H1 (cell line): Measurements from ENCODE around the gene VWA7. TPM values are rescaled to one million over a fixed set of nuclear protein-coding genes. Genes with fewer than 3 reads are reported as not detected.

Experiments used
- EP300 ChIP-seq, 2 experiments: IDR thresholded peaks; 1 replicate in 1 of 2; 2 replicates in 1 of 2; pipeline ENCODE4 v1.6.1; 2011 to 2012; ENCODE audit warnings: low read depth in 2 of 2, low read length in 2 of 2, mild to moderate bottlenecking in 2 of 2, borderline replicate concordance in 1 of 2, inconsistent platforms in 1 of 2, moderate library complexity in 1 of 2
- KDM1A ChIP-seq: fragments of 200-600, 300-600 bp; sonication (generic); IDR thresholded peaks from 2 replicates; pipeline ENCODE4 v1.7.1; 2016; ENCODE audit warnings: mild to moderate bottlenecking, low read length, borderline replicate concordance
- MAFK ChIP-seq: IDR thresholded peaks from 2 replicates; pipeline ENCODE4 v1.6.1; 2012; ENCODE audit warnings: low read depth, mild to moderate bottlenecking, improper control_type of control experiment, low read length
- POLR2AphosphoS5 ChIP-seq: IDR thresholded peaks from 2 replicates; pipeline ENCODE4 v1.6.1; 2011; ENCODE audit warnings: low read depth, low read length
- RFX5 ChIP-seq: IDR thresholded peaks from 2 replicates; pipeline ENCODE4 v1.6.1; 2011; ENCODE audit warnings: low read depth, low read length, improper control_type of control experiment, borderline replicate concordance
- SAP30 ChIP-seq: fragments of 300-600 bp; sonication (generic); IDR thresholded peaks from 2 replicates; pipeline ENCODE4 v1.7.1; 2012; ENCODE audit warnings: low read length, moderate library complexity, mild to moderate bottlenecking, inconsistent platforms; ENCODE audit not compliant: insufficient read depth, insufficient replicate concordance
- TAF7 ChIP-seq: optimal IDR thresholded peaks from 2 replicates; pipeline ENCODE3; 2011; ENCODE audit warnings: low read depth, mild to moderate bottlenecking, inconsistent platforms, low read length, moderate library complexity, borderline replicate concordance
- polyA plus RNA-seq, 7 experiments: library from polyadenylated mRNA; depleted of rRNA in 3 of 7; stranded (reverse) in 5 of 7; unstranded in 2 of 7; fragments of >200 nt in 5 of 7; fragments of 200-250 nt in 2 of 7; gene quantifications; 1 replicate in 5 of 7; 2 replicates in 1 of 7; 4 replicates in 1 of 7; pipeline versions ENCODE4 v1.2.1 to v1.2.3, GENCODE V29; 2011 to 2013; ENCODE audit warnings: missing spikeins in 2 of 7, mixed read lengths in 2 of 7
- total RNA-seq: library from RNA; stranded (reverse); fragmentation: NEBNext Ultra II Directional; extraction: Animal tissue kit (Norgen Biotek cat#: 25700); gene quantifications from 2 replicates; pipeline ENCODE4 v1.2.1, GENCODE V29; 2021
- TF ChIP-seq, protein P1 (sequence below): IDR thresholded peaks from 2 replicates; pipeline ENCODE4 v1.6.1; 2011; ENCODE audit warnings: low read length, improper control_type of control experiment
- TF ChIP-seq, protein P2 (sequence below): fragments of 300-600 bp; sonication (generic); IDR thresholded peaks from 2 replicates; pipeline ENCODE4 v1.7.1; 2012; ENCODE audit warnings: low read length, moderate library complexity, mild to moderate bottlenecking, inconsistent platforms; ENCODE audit not compliant: insufficient replicate concordance

Gene VWA7
- total and polyA plus RNA-seq, 2 of the 8 experiments (the other 6 are each of a cell fraction or from before 2014, with no cell fraction given): 0.82 to 2.1 TPM

- no peak for TF ChIP-seq KDM1A
- no peak for TF ChIP-seq MAFK
- TF ChIP-seq POLR2AphosphoS5: no peak
- TF ChIP-seq RFX5: no peak
- no peak for TF ChIP-seq EP300 (IDR thresholded peaks at IDR 0.05; ENCODE audit: borderline replicate concordance in 1 of 2, low read depth in 2 of 2, low read length in 2 of 2)
- TF ChIP-seq, protein P1, sequence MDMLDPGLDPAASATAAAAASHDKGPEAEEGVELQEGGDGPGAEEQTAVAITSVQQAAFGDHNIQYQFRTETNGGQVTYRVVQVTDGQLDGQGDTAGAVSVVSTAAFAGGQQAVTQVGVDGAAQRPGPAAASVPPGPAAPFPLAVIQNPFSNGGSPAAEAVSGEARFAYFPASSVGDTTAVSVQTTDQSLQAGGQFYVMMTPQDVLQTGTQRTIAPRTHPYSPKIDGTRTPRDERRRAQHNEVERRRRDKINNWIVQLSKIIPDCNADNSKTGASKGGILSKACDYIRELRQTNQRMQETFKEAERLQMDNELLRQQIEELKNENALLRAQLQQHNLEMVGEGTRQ: no peak
- no peak for TF ChIP-seq TAF7
- TF ChIP-seq, protein P2, sequence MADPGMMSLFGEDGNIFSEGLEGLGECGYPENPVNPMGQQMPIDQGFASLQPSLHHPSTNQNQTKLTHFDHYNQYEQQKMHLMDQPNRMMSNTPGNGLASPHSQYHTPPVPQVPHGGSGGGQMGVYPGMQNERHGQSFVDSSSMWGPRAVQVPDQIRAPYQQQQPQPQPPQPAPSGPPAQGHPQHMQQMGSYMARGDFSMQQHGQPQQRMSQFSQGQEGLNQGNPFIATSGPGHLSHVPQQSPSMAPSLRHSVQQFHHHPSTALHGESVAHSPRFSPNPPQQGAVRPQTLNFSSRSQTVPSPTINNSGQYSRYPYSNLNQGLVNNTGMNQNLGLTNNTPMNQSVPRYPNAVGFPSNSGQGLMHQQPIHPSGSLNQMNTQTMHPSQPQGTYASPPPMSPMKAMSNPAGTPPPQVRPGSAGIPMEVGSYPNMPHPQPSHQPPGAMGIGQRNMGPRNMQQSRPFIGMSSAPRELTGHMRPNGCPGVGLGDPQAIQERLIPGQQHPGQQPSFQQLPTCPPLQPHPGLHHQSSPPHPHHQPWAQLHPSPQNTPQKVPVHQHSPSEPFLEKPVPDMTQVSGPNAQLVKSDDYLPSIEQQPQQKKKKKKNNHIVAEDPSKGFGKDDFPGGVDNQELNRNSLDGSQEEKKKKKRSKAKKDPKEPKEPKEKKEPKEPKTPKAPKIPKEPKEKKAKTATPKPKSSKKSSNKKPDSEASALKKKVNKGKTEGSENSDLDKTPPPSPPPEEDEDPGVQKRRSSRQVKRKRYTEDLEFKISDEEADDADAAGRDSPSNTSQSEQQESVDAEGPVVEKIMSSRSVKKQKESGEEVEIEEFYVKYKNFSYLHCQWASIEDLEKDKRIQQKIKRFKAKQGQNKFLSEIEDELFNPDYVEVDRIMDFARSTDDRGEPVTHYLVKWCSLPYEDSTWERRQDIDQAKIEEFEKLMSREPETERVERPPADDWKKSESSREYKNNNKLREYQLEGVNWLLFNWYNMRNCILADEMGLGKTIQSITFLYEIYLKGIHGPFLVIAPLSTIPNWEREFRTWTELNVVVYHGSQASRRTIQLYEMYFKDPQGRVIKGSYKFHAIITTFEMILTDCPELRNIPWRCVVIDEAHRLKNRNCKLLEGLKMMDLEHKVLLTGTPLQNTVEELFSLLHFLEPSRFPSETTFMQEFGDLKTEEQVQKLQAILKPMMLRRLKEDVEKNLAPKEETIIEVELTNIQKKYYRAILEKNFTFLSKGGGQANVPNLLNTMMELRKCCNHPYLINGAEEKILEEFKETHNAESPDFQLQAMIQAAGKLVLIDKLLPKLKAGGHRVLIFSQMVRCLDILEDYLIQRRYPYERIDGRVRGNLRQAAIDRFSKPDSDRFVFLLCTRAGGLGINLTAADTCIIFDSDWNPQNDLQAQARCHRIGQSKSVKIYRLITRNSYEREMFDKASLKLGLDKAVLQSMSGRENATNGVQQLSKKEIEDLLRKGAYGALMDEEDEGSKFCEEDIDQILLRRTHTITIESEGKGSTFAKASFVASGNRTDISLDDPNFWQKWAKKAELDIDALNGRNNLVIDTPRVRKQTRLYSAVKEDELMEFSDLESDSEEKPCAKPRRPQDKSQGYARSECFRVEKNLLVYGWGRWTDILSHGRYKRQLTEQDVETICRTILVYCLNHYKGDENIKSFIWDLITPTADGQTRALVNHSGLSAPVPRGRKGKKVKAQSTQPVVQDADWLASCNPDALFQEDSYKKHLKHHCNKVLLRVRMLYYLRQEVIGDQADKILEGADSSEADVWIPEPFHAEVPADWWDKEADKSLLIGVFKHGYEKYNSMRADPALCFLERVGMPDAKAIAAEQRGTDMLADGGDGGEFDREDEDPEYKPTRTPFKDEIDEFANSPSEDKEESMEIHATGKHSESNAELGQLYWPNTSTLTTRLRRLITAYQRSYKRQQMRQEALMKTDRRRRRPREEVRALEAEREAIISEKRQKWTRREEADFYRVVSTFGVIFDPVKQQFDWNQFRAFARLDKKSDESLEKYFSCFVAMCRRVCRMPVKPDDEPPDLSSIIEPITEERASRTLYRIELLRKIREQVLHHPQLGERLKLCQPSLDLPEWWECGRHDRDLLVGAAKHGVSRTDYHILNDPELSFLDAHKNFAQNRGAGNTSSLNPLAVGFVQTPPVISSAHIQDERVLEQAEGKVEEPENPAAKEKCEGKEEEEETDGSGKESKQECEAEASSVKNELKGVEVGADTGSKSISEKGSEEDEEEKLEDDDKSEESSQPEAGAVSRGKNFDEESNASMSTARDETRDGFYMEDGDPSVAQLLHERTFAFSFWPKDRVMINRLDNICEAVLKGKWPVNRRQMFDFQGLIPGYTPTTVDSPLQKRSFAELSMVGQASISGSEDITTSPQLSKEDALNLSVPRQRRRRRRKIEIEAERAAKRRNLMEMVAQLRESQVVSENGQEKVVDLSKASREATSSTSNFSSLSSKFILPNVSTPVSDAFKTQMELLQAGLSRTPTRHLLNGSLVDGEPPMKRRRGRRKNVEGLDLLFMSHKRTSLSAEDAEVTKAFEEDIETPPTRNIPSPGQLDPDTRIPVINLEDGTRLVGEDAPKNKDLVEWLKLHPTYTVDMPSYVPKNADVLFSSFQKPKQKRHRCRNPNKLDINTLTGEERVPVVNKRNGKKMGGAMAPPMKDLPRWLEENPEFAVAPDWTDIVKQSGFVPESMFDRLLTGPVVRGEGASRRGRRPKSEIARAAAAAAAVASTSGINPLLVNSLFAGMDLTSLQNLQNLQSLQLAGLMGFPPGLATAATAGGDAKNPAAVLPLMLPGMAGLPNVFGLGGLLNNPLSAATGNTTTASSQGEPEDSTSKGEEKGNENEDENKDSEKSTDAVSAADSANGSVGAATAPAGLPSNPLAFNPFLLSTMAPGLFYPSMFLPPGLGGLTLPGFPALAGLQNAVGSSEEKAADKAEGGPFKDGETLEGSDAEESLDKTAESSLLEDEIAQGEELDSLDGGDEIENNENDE: no peak
- no peak for TF ChIP-seq SAP30
These were observed 50.0 kb downstream of the VWA7 start (continued) for GRCh38 chr6:31727034-31727716.
